Liver (tissue), 9 donors: Measurements from ENCODE around the gene FBXO3. TPM values are rescaled to one million over a fixed set of nuclear protein-coding genes. Genes with fewer than 3 reads are reported as not detected.
A peak's percentile ranks its signal among the peaks of the same experiment; 100 is the strongest.

ENCODE experiments used
- DNase-seq: peaks from one replicate; pipeline ENCODE4 v3.0.0-alpha.2; 2017; ENCODE audit warnings: low spot score
- H3K27ac ChIP-seq, 2 donors: one replicate each; pipeline ENCODE4 v1.7.0; 2013; ENCODE audit warnings: inconsistent platforms in 2 of 2, low read length in 2 of 2, control low read depth in 1 of 2, low read depth in 1 of 2, mild to moderate bottlenecking in 1 of 2
- H3K27me3 ChIP-seq, 4 donors: one replicate each; pipeline versions ENCODE4 v1.6.1 to v1.7.0; 2013; ENCODE audit warnings: low read length in 3 of 4, inconsistent platforms in 1 of 4, mild to moderate bottlenecking in 1 of 4, moderate library complexity in 1 of 4; ENCODE audit not compliant: control insufficient read depth in 4 of 4, insufficient read depth in 4 of 4
- H3K36me3 ChIP-seq, 4 donors: one replicate each; pipeline versions ENCODE4 v1.6.1 to v1.7.0; 2013; ENCODE audit warnings: low read length in 3 of 4, mild to moderate bottlenecking in 3 of 4, low read depth in 1 of 4, moderate library complexity in 1 of 4; ENCODE audit not compliant: control insufficient read depth in 4 of 4, insufficient read depth in 3 of 4
- H3K4me1 ChIP-seq, 4 donors: one replicate each; pipeline versions ENCODE4 v1.6.1 to v1.7.0; 2013; ENCODE audit warnings: low read length in 3 of 4, mild to moderate bottlenecking in 3 of 4, moderate library complexity in 1 of 4; ENCODE audit not compliant: control insufficient read depth in 4 of 4, insufficient read depth in 4 of 4
- H3K4me3 ChIP-seq, 3 donors: one replicate each; pipeline versions ENCODE4 v1.6.1 to v1.7.0; 2013; ENCODE audit warnings: low read length in 3 of 3, control low read depth in 1 of 3, low read depth in 1 of 3, mild to moderate bottlenecking in 1 of 3
- H3K9ac ChIP-seq, 2 donors: one replicate each; pipeline ENCODE4 v1.7.0; 2013; ENCODE audit warnings: low read length in 2 of 2, mild to moderate bottlenecking in 2 of 2, moderate library complexity in 2 of 2, control low read depth in 1 of 2, low read depth in 1 of 2
- H3K9me3 ChIP-seq, 4 donors: one replicate each; pipeline versions ENCODE4 v1.6.1 to v1.7.0; 2013; ENCODE audit warnings: low read length in 3 of 4; ENCODE audit not compliant: control insufficient read depth in 4 of 4
- EGR1 ChIP-seq, 2 donors: IDR thresholded peaks; 2 replicates each; pipeline ENCODE4 v1.6.1; 2016 to 2018; ENCODE audit warnings: antibody characterized with exemption in 2 of 2, low read depth in 2 of 2
- FOXA2 ChIP-seq: IDR thresholded peaks from 2 replicates; pipeline ENCODE4 v1.6.1; 2016; ENCODE audit warnings: antibody characterized with exemption
- HNF4A ChIP-seq, 2 donors: conservative IDR thresholded peaks; 2 replicates each; pipeline ENCODE4 v1.6.1; 2016; ENCODE audit warnings: antibody characterized with exemption in 2 of 2, mild to moderate bottlenecking in 2 of 2
- HNF4G ChIP-seq: IDR thresholded peaks from 2 replicates; pipeline ENCODE4 v1.6.1; 2016; ENCODE audit warnings: antibody characterized with exemption
- JUND ChIP-seq, 2 donors: IDR thresholded peaks; 2 replicates each; pipeline ENCODE4 v1.6.1; 2016; ENCODE audit warnings: antibody characterized with exemption in 2 of 2
- RAD21 ChIP-seq, 2 donors: IDR thresholded peaks; 2 replicates each; pipeline ENCODE4 v1.6.1; 2016; ENCODE audit warnings: antibody characterized with exemption in 2 of 2, mild to moderate bottlenecking in 2 of 2
- RXRA ChIP-seq, 2 donors: IDR thresholded peaks; 2 replicates each; pipeline ENCODE4 v1.6.1; 2017 to 2018; ENCODE audit warnings: antibody characterized with exemption in 2 of 2, mild to moderate bottlenecking in 1 of 2
- SP1 ChIP-seq: IDR thresholded peaks from 2 replicates; pipeline ENCODE4 v1.6.1; 2018; ENCODE audit warnings: antibody characterized with exemption, mild to moderate bottlenecking
- TAF1 ChIP-seq: conservative IDR thresholded peaks from 2 replicates; pipeline ENCODE4 v1.6.1; 2016; ENCODE audit warnings: antibody characterized with exemption, mild to moderate bottlenecking
- YY1 ChIP-seq: IDR thresholded peaks from 2 replicates; pipeline ENCODE4 v1.6.1; 2016; ENCODE audit warnings: antibody characterized with exemption, mild to moderate bottlenecking
- WGBS: extraction: QIAGEN DNeasy Blood & Tissue Kit; methylation state at CpG from one replicate; pipeline ENCODE4 v1.1.7; 2013; 5-methylcytosine and 5-hydroxymethylcytosine counted together
- polyA plus RNA-seq, 2 donors: library from polyadenylated mRNA; stranded (reverse) in 1 of 2; unstranded in 1 of 2; fragments of 200-250 nt in 1 of 2; fragments of >200 nt in 1 of 2; fragmentation: Nextera tagmentation in 1 of 2; extraction: Ambion mirVana in 1 of 2; gene quantifications; one replicate each; pipeline versions ENCODE4 v1.2.1 to v1.2.3, GENCODE V29; 2013 to 2015
- total RNA-seq, 2 donors: library from RNA; depleted of rRNA; stranded (reverse); fragments of >200 nt; gene quantifications; one replicate each; pipeline ENCODE4 v1.2.3, GENCODE V29; 2014
- TF ChIP-seq, protein P1 (sequence below): IDR thresholded peaks from 2 replicates; pipeline ENCODE4 v1.6.1; 2016; ENCODE audit warnings: antibody characterized with exemption
- TF ChIP-seq, protein P2 (sequence below): fragments of 150-350 bp; IDR thresholded peaks from 2 replicates; pipeline ENCODE4 v1.5.1; 2017; ENCODE audit warnings: improper control_type of control experiment, low read depth, low read length; ENCODE audit not compliant: missing input control
- TF ChIP-seq, protein P3 (sequence below): IDR thresholded peaks from 2 replicates; pipeline ENCODE4 v1.6.1; 2016; ENCODE audit warnings: antibody characterized with exemption
- TF ChIP-seq, protein P4 (sequence below): IDR thresholded peaks from 2 replicates; pipeline ENCODE4 v1.6.1; 2016; ENCODE audit warnings: antibody characterized with exemption
- donor health status: healthy.
- donor health status: healthy.
- donor health status: healthy.
- donor health status: healthy.
- donor health status: healthy.

The FBXO3 gene
- total and polyA plus RNA-seq, 4 donors, result 12.2 to 36.4 (median 18.8) TPM

DNA sequence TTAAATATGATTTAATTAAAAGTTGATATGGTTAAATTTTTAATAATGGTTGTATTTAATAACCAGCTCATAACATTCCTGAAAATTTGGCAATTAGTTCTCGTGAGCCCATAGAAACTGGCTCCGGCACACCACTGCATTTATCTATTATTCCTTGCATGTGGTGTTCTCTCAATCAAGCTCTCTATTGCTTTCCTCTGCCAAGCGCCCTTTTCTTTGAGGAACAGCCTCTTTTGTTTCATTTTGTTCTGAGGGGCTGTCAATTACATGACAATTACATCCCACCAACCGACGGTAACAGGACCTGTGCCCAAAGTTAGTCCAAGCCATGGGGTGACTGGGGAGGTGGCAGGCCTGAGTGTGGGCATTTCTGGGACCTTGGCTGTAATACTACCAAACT is 81.8 kb downstream of the FBXO3 start:
- Histone ChIP-seq H3K36me3 (no peaks in the 10 kb centered on the region), H3K27me3 (no peaks in the 10 kb centered on the region), H3K9me3 (no peaks in the 10 kb centered on the region), H3K9ac (peak overlapping the region in 1 of 2 donors; percentile 55), H3K27ac (peak overlapping the region; percentile 21 to 40), H3K4me3 (no peak overlapping the region), H3K4me1 (peaks cover 7 to 28% (median 13%) of the 10 kb centered on the region in 4 donors)
- 78% methylated on average over 5 of the region's 5 CpGs for WGBS
- no peak for DNase-seq
- TF ChIP-seq FOXA2, result no peak

DNA sequence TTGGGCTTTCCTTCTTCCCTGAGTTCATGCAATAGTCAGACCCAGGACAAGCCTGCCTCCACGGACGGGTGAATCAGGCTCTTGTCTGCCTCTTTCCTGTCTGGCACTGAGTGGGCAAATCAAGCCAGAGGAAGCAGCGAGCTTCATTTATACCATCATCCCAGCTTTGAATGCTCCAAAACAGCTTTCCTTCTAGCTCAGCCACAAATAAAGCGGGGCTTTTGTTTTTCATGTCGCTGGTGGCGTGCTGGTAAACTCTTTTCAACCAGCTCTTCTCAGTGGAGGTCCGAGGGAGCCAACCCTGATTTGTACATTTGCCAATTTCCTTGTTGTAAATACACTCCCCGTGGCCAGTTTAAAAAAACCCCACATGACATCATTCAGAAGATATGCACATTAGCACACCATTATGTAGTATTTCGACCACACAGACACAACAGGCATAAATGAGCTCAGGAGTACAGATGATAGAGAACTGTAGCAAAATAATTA is 82.3 kb downstream of the FBXO3 start:
- no peak overlapping the region for H3K4me3 ChIP-seq
- peaks cover 7 to 28% (median 13%) of the 10 kb centered on the region in 4 donors for H3K4me1 ChIP-seq

DNA sequence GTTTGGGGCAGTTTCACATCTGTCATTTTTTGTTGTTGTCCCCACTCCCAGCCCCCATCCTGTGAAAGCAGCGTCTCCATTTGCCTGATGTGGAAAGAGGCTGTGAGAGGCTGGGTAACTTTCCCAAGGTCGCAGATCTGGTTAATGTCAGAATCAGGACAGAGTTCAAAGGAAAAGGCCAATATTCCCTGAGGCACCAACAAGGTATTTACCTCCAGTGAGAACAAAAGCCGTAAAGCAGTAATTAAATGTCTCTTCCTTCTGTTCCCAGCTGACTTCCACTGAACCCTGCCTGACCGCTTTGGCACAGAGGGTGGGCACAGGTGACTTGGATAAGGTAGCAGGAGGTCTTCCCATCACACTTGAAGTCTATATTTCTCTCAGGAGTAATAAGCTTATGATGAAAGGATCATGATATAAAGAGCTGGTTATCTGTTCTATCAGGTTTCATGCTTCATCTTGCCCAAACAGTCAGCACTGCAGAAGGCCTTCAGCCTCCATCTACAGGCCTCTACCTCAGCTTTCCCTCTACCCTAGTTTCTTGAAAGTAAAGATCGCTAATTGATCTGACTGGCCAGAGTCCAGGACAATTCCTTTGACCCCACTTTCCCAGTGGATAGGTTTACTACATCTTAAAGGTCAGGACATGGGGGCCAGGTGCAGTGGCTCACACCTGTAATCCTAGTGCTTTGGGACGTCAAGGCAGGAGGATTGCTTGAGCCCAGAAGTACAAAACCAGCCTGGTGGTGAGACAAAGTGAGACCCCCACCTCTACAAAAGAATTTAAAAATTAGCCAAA is 83.1 kb downstream of the FBXO3 start:
- Histone ChIP-seq H3K9me3 (no peaks in the 10 kb centered on the region), H3K27ac (peak overlapping the region; percentile 40 to 67), H3K4me1 (peaks cover 7 to 28% (median 13%) of the 10 kb centered on the region in 4 donors), H3K4me3 (no peak overlapping the region), H3K9ac (peak overlapping the region; percentile 0 to 55), H3K36me3 (no peaks in the 10 kb centered on the region), H3K27me3 (no peaks in the 10 kb centered on the region)
- peak; percentile 32 for DNase-seq
- 48% methylated on average over 6 of the region's 6 CpGs for WGBS
- TF ChIP-seq HNF4G (no peak), JUND (IDR thresholded peaks at IDR 0.05) (peak in 1 of 2 donors; percentile 31), HNF4A (conservative IDR thresholded peaks at IDR 0.05) (peak; percentile 46 to 70), RAD21 (IDR thresholded peaks at IDR 0.05) (peak in 1 of 2 donors; percentile 25), EGR1 (IDR thresholded peaks at IDR 0.05; ENCODE audit: low read depth in 2 of 2) (peak in 1 of 2 donors; percentile 19), RXRA (IDR thresholded peaks at IDR 0.05) (peak; percentile 36 to 79), FOXA2 (peak; percentile 5)
- TF ChIP-seq, protein P1, sequence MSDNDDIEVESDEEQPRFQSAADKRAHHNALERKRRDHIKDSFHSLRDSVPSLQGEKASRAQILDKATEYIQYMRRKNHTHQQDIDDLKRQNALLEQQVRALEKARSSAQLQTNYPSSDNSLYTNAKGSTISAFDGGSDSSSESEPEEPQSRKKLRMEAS, result peak; percentile 50
- TF ChIP-seq, protein P2, sequence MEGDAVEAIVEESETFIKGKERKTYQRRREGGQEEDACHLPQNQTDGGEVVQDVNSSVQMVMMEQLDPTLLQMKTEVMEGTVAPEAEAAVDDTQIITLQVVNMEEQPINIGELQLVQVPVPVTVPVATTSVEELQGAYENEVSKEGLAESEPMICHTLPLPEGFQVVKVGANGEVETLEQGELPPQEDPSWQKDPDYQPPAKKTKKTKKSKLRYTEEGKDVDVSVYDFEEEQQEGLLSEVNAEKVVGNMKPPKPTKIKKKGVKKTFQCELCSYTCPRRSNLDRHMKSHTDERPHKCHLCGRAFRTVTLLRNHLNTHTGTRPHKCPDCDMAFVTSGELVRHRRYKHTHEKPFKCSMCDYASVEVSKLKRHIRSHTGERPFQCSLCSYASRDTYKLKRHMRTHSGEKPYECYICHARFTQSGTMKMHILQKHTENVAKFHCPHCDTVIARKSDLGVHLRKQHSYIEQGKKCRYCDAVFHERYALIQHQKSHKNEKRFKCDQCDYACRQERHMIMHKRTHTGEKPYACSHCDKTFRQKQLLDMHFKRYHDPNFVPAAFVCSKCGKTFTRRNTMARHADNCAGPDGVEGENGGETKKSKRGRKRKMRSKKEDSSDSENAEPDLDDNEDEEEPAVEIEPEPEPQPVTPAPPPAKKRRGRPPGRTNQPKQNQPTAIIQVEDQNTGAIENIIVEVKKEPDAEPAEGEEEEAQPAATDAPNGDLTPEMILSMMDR, result no peak

More for the DNA sequence above, 82.3 kb downstream of the FBXO3 start:
- Histone ChIP-seq H3K9ac (peak overlapping the region in 1 of 2 donors; percentile 55), H3K36me3 (no peaks in the 10 kb centered on the region), H3K9me3 (no peaks in the 10 kb centered on the region), H3K27me3 (no peaks in the 10 kb centered on the region), H3K27ac (peak overlapping the region; percentile 40 to 67)
- peak; percentile 33 for DNase-seq
- 47% methylated on average over 9 of the region's 9 CpGs for WGBS
- TF ChIP-seq TAF1 (no peak), RXRA (IDR thresholded peaks at IDR 0.05) (peak in 1 of 2 donors; percentile 26), HNF4G (no peak), RAD21 (IDR thresholded peaks at IDR 0.05) (peak; percentile 4 to 19), HNF4A (conservative IDR thresholded peaks at IDR 0.05) (no peak), JUND (IDR thresholded peaks at IDR 0.05) (peak; percentile 89 to 93), YY1 (no peak), FOXA2 (no peak), SP1 (peak; percentile 30), EGR1 (IDR thresholded peaks at IDR 0.05; ENCODE audit: low read depth in 2 of 2) (no peak)
- TF ChIP-seq, protein P3, sequence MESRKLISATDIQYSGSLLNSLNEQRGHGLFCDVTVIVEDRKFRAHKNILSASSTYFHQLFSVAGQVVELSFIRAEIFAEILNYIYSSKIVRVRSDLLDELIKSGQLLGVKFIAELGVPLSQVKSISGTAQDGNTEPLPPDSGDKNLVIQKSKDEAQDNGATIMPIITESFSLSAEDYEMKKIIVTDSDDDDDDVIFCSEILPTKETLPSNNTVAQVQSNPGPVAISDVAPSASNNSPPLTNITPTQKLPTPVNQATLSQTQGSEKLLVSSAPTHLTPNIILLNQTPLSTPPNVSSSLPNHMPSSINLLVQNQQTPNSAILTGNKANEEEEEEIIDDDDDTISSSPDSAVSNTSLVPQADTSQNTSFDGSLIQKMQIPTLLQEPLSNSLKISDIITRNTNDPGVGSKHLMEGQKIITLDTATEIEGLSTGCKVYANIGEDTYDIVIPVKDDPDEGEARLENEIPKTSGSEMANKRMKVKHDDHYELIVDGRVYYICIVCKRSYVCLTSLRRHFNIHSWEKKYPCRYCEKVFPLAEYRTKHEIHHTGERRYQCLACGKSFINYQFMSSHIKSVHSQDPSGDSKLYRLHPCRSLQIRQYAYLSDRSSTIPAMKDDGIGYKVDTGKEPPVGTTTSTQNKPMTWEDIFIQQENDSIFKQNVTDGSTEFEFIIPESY, result no peak
- TF ChIP-seq, protein P2, result no peak
- TF ChIP-seq, protein P4, sequence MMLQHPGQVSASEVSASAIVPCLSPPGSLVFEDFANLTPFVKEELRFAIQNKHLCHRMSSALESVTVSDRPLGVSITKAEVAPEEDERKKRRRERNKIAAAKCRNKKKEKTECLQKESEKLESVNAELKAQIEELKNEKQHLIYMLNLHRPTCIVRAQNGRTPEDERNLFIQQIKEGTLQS, result peak; percentile 13
